Spleen (tissue), 11 donors: ENCODE data around the gene TMTC2. TPM values are rescaled to one million over a fixed set of nuclear protein-coding genes. Genes with fewer than 3 reads are reported as not detected.

Experiments used
- DNase-seq: peaks from one replicate; pipeline ENCODE4 v3.0.0-alpha.2; 2020
- H3K27ac ChIP-seq, 8 donors: fragments of 200-600 bp; sonication (generic) in 7 of 8; 1 replicate in 4 of 8; 2 replicates in 4 of 8; pipeline versions ENCODE4 v1.5.0 to v1.8.0; 2016 to 2021; ENCODE audit warnings: inconsistent platforms in 4 of 8, mild to moderate bottlenecking in 4 of 8, moderate library complexity in 1 of 8
- H3K27me3 ChIP-seq, 7 donors: fragments of 200-600 bp; sonication (generic) in 6 of 7; replicated peaks in 1 of 7; 1 replicate in 4 of 7; 2 replicates in 3 of 7; pipeline versions ENCODE4 v1.5.0 to v1.8.0; 2016 to 2021; ENCODE audit warnings: inconsistent platforms in 3 of 7, mild to moderate bottlenecking in 1 of 7
- H3K36me3 ChIP-seq, 6 donors: fragments of 200-600 bp; sonication (generic) in 5 of 6; 1 replicate in 4 of 6; 2 replicates in 2 of 6; pipeline versions ENCODE4 v1.5.0 to v1.8.0; 2016 to 2021; ENCODE audit warnings: inconsistent platforms in 2 of 6
- H3K4me1 ChIP-seq, 6 donors: fragments of 200-600 bp; sonication (generic) in 5 of 6; 1 replicate in 3 of 6; 2 replicates in 3 of 6; pipeline versions ENCODE4 v1.5.0 to v1.8.0; 2016 to 2021; ENCODE audit warnings: inconsistent platforms in 3 of 6
- H3K4me3 ChIP-seq, 8 donors: fragments of 200-600 bp; sonication (generic) in 7 of 8; 1 replicate in 4 of 8; 2 replicates in 4 of 8; pipeline versions ENCODE4 v1.5.0 to v1.8.0; 2016 to 2021; ENCODE audit warnings: inconsistent platforms in 4 of 8, mild to moderate bottlenecking in 4 of 8, moderate library complexity in 2 of 8
- H3K9me3 ChIP-seq, 8 donors: fragments of 200-600 bp; sonication (generic) in 7 of 8; 1 replicate in 4 of 8; 2 replicates in 4 of 8; pipeline versions ENCODE4 v1.5.0 to v1.8.0; 2016 to 2021; ENCODE audit warnings: inconsistent platforms in 4 of 8
- POLR2A ChIP-seq, 3 donors: fragments of 450-650 bp; IDR thresholded peaks; one replicate each; pipeline ENCODE4 v1.5.1; 2017; ENCODE audit warnings: antibody characterized with exemption in 3 of 3, mild to moderate bottlenecking in 1 of 3
- POLR2AphosphoS5 ChIP-seq, 3 donors: sonication (generic); formaldehyde crosslinking; IDR thresholded peaks; one replicate each; pipeline ENCODE4 v1.5.1; 2017; ENCODE audit warnings: antibody characterized with exemption in 3 of 3
- WGBS, 5 donors: extraction: QIAGEN DNeasy Blood & Tissue Kit in 3 of 5; methylation state at CpG; one replicate each; pipeline versions ENCODE4 v1.1.5 to v1.1.7; 2013 to 2018; 5-methylcytosine and 5-hydroxymethylcytosine counted together
- intact Hi-C: fragments of 100-400 bp; cut with DNase I; formaldehyde crosslinking; loops from one replicate; pipeline ENCODE4 v1.15.0; 2023; ENCODE audit warnings: low total_unique reads
- polyA plus RNA-seq, 3 donors: library from polyadenylated mRNA; stranded (reverse); fragments of 200-250 nt; gene quantifications; one replicate each; pipeline ENCODE4 v1.2.1, GENCODE V29; 2013
- total RNA-seq, 7 donors: library from RNA; depleted of rRNA in 3 of 7; stranded (reverse); fragments of >200 nt in 3 of 7; fragmentation: NEBNext Ultra II Directional in 4 of 7; extraction: Animal tissue kit (Norgen Biotek cat#: 25700) in 4 of 7; gene quantifications; one replicate each; pipeline versions ENCODE4 v1.1.0 to v1.2.1, GENCODE V29; 2016 to 2021
- TF ChIP-seq, protein P1 (sequence below), 11 experiments: fragments of 200-600 bp in 7 of 11; fragments of 450-650 bp in 4 of 11; sonication (generic) in 4 of 11; IDR thresholded peaks in 8 of 11; conservative IDR thresholded peaks in 3 of 11; 1 replicate in 7 of 11; 2 replicates in 4 of 11; pipeline versions ENCODE4 v1.4.0 to v1.8.0; 2016 to 2021; ENCODE audit warnings: antibody characterized with exemption in 11 of 11, inconsistent platforms in 4 of 11, mild to moderate bottlenecking in 1 of 11
- donor health status: healthy with polysubstance abuse.
- donor health status: DM: no; HTN: no; CAD: no; lungs with moderate emphysema.
- donor health status: DM: no; HTN: no; CAD: no.
- donor health status: Bipolar disorder and iron deficiency.
- donor health status: healthy.
- donor health status: DM: no; HTN: no; CAD: no.
- donor health status: DM: yes; HTN: yes; CAD: no.

TMTC2 gene
- total and polyA plus RNA-seq, 10 donors, result 0.74 to 8.5 (median 4.0) TPM

GRCh38 chr12:83145325-83145840 is 458.7 kb downstream of the TMTC2 start:
- intact Hi-C loops, result no loop called here
- Histone ChIP-seq H3K27ac (no peak overlapping the region), H3K4me1 (no peaks in the 10 kb centered on the region), H3K4me3 (no peak overlapping the region), H3K27me3 (no peaks in the 10 kb centered on the region), H3K36me3 (no peaks in the 10 kb centered on the region), H3K9me3 (peaks cover 0 to 6% (median 0%) of the 10 kb centered on the region in 8 donors)
- DNase-seq, result no peak
- WGBS, 5 donors, result 89 to 96% (median 93%) methylated on average over 2 of the region's 2 CpGs
- TF ChIP-seq POLR2AphosphoS5 (IDR thresholded peaks at IDR 0.05), result no peak
- TF ChIP-seq POLR2A (IDR thresholded peaks at IDR 0.05), result no peak
- TF ChIP-seq, protein P1, sequence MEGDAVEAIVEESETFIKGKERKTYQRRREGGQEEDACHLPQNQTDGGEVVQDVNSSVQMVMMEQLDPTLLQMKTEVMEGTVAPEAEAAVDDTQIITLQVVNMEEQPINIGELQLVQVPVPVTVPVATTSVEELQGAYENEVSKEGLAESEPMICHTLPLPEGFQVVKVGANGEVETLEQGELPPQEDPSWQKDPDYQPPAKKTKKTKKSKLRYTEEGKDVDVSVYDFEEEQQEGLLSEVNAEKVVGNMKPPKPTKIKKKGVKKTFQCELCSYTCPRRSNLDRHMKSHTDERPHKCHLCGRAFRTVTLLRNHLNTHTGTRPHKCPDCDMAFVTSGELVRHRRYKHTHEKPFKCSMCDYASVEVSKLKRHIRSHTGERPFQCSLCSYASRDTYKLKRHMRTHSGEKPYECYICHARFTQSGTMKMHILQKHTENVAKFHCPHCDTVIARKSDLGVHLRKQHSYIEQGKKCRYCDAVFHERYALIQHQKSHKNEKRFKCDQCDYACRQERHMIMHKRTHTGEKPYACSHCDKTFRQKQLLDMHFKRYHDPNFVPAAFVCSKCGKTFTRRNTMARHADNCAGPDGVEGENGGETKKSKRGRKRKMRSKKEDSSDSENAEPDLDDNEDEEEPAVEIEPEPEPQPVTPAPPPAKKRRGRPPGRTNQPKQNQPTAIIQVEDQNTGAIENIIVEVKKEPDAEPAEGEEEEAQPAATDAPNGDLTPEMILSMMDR (IDR thresholded peaks at IDR 0.05 in 8 of 11, conservative IDR thresholded peaks at IDR 0.05 in 3 of 11), result no peak

DNA sequence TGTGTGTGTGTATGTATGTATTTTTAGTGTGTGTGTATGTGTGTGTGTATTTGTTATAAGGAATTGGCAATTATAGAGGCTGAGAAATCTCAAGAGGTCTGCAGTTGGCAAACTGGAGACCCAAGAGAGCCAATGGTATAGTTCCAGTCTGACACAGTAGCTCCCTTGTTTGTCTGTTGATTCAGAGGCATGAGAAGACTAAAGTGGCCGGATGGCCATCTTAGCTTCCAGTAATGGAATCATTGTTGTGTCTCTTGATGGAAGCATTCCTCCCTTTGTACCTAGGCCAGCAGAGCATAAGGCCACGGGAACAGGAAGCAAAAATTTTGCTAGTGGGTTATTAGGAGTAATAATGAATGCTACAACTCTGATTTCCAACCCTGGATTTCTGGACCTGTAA is 460.6 kb downstream of the TMTC2 start:
- TF ChIP-seq POLR2AphosphoS5 (IDR thresholded peaks at IDR 0.05), result no peak
- TF ChIP-seq, protein P1 (IDR thresholded peaks at IDR 0.05 in 8 of 11, conservative IDR thresholded peaks at IDR 0.05 in 3 of 11), result no peak
- intact Hi-C loops, result no loop called here
- WGBS, 5 donors, result 76 to 90% (median 88%) methylated on average over 2 of the region's 2 CpGs
- H3K9me3 ChIP-seq, result no peaks in the 10 kb centered on the region
- no peaks in the 10 kb centered on the region for H3K27me3 ChIP-seq
- no peak overlapping the region for H3K4me3 ChIP-seq
- no peak for DNase-seq
- H3K36me3 ChIP-seq, result no peaks in the 10 kb centered on the region
- H3K27ac ChIP-seq, result no peak overlapping the region
- H3K4me1 ChIP-seq, result no peaks in the 10 kb centered on the region

GRCh38 chr12:83149987-83150386 is 463.3 kb downstream of the TMTC2 start:
- Histone ChIP-seq H3K27ac (no peak overlapping the region), H3K4me1 (no peaks in the 10 kb centered on the region), H3K4me3 (no peak overlapping the region), H3K27me3 (no peaks in the 10 kb centered on the region), H3K36me3 (no peaks in the 10 kb centered on the region), H3K9me3 (no peaks in the 10 kb centered on the region)
- WGBS, 5 donors, result 84 to 96% (median 88%) methylated on average over 3 of the region's 3 CpGs
- no peak for DNase-seq
- no peak for TF ChIP-seq POLR2AphosphoS5 (IDR thresholded peaks at IDR 0.05)
- TF ChIP-seq POLR2A (IDR thresholded peaks at IDR 0.05), result no peak
- TF ChIP-seq, protein P1 (IDR thresholded peaks at IDR 0.05 in 8 of 11, conservative IDR thresholded peaks at IDR 0.05 in 3 of 11), result no peak
- intact Hi-C loops, result no loop called here

DNA sequence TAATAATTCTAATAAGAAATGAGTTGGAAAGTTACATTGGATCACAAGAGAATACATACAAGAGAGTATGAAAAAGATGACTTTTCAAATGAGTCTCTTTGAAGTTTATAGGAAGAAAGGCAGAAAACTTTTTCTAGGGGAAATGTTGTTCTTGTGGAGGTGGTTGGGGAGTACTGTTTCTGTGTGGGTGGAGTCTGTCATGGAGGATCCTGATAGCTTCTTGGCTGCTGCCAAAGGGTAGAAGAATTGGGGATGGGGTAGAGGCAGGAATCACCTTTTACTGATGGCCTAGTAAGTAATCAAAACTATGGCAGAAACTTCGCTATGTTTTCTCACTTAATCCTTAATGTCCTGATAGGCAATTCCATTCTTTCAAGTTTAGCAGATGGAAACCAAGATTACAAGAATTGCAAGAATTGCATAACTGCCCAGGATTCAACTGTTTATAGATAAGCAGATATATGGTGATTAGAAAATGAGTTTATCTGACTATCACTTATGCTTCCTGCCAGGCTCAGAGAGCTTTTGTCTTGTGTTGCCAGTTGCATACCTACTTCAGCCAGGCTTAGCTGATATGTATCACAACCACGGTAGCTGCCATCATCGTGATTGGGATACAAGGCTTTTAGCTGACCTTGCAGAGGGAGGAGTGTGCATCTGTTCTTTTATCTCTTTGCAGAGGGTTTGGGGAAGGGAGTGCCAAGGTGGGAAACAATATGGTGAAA is 463.9 kb downstream of the TMTC2 start:
- TF ChIP-seq, protein P1 (IDR thresholded peaks at IDR 0.05 in 8 of 11, conservative IDR thresholded peaks at IDR 0.05 in 3 of 11), result no peak
- TF ChIP-seq POLR2AphosphoS5 (IDR thresholded peaks at IDR 0.05) (no peak), POLR2A (IDR thresholded peaks at IDR 0.05) (no peak)
- intact Hi-C loops, result no loop called here
- no peaks in the 10 kb centered on the region for H3K36me3 ChIP-seq
- H3K27ac ChIP-seq, result no peak overlapping the region
- 26 to 46% (median 32%) methylated on average over 3 of the region's 3 CpGs for WGBS, 5 donors
- H3K27me3 ChIP-seq, result no peaks in the 10 kb centered on the region
- no peak for DNase-seq
- no peak overlapping the region for H3K4me3 ChIP-seq
- no peaks in the 10 kb centered on the region for H3K4me1 ChIP-seq
- H3K9me3 ChIP-seq, result no peaks in the 10 kb centered on the region
